Uterus (tissue), 4 donors: ENCODE results near the gene SSR1. TPM values are rescaled to one million over a fixed set of nuclear protein-coding genes. Genes with fewer than 3 reads are reported as not detected.
"Not testable (repeated sequence)": the region's sequence is repeated elsewhere in the genome, so short reads cannot be mapped to it uniquely, and the experiment has no call there.

ENCODE experiments used
- DNase-seq, 2 donors: peaks; one replicate each; pipeline ENCODE4 v3.0.0-alpha.2; 2019 to 2020
- H3K27ac ChIP-seq, 2 donors: fragments of 200-600 bp; sonication (generic); 1 replicate in 1 of 2; 2 replicates in 1 of 2; pipeline ENCODE4 v1.5.1; 2016 to 2018
- H3K27me3 ChIP-seq, 2 donors: fragments of 200-600 bp; sonication (generic); one replicate each; pipeline ENCODE4 v1.5.1; 2018 to 2019; ENCODE audit warnings: control low read depth in 1 of 2
- H3K36me3 ChIP-seq, 2 donors: fragments of 200-600 bp; sonication (generic); one replicate each; pipeline ENCODE4 v1.5.1; 2019; ENCODE audit warnings: control low read depth in 1 of 2
- H3K4me1 ChIP-seq, 2 donors: fragments of 200-600 bp; sonication (generic); one replicate each; pipeline ENCODE4 v1.5.1; 2018 to 2019; ENCODE audit warnings: control low read depth in 1 of 2
- H3K4me3 ChIP-seq, 2 donors: fragments of 200-600 bp; sonication (generic); 1 replicate in 1 of 2; 2 replicates in 1 of 2; pipeline ENCODE4 v1.5.1; 2018 to 2019; ENCODE audit warnings: mild to moderate bottlenecking in 1 of 2
- H3K9me3 ChIP-seq, 2 donors: fragments of 200-600 bp; sonication (generic); one replicate each; pipeline ENCODE4 v1.5.1; 2019; ENCODE audit warnings: control low read depth in 1 of 2
- POLR2A ChIP-seq, 2 donors: fragments of 450-650 bp; IDR thresholded peaks; one replicate each; pipeline ENCODE4 v1.6.1; 2016; ENCODE audit warnings: antibody characterized with exemption in 2 of 2, mild to moderate bottlenecking in 1 of 2, moderate library complexity in 1 of 2
- intact Hi-C: fragments of 100-400 bp; cut with DNase I; formaldehyde crosslinking; loops from one replicate; pipeline ENCODE4 v1.15.1; 2023; ENCODE audit warnings: low total_unique reads
- total RNA-seq, 4 donors: library from RNA; depleted of rRNA in 3 of 4; stranded (reverse); fragments of >200 nt in 3 of 4; gene quantifications; one replicate each; pipeline versions ENCODE4 v1.1.0 to v1.2.4, GENCODE V29; 2014 to 2023
- TF ChIP-seq, protein P1 (sequence below), 4 experiments: fragments of 200-600 bp in 2 of 4; fragments of 450-650 bp in 2 of 4; sonication (generic) in 2 of 4; IDR thresholded peaks; one replicate each; pipeline ENCODE4 v1.5.1; 2016 to 2019; ENCODE audit warnings: antibody characterized with exemption in 4 of 4, mild to moderate bottlenecking in 2 of 4, moderate library complexity in 1 of 4
- donor health status: DM: yes; HTN: yes; CAD: no.

SSR1 gene
- 100 to 1,000 TPM in 3 of 4 donors, 10 to 100 TPM in 1; 77.4 to 138 (median 126) TPM for total RNA-seq

DNA sequence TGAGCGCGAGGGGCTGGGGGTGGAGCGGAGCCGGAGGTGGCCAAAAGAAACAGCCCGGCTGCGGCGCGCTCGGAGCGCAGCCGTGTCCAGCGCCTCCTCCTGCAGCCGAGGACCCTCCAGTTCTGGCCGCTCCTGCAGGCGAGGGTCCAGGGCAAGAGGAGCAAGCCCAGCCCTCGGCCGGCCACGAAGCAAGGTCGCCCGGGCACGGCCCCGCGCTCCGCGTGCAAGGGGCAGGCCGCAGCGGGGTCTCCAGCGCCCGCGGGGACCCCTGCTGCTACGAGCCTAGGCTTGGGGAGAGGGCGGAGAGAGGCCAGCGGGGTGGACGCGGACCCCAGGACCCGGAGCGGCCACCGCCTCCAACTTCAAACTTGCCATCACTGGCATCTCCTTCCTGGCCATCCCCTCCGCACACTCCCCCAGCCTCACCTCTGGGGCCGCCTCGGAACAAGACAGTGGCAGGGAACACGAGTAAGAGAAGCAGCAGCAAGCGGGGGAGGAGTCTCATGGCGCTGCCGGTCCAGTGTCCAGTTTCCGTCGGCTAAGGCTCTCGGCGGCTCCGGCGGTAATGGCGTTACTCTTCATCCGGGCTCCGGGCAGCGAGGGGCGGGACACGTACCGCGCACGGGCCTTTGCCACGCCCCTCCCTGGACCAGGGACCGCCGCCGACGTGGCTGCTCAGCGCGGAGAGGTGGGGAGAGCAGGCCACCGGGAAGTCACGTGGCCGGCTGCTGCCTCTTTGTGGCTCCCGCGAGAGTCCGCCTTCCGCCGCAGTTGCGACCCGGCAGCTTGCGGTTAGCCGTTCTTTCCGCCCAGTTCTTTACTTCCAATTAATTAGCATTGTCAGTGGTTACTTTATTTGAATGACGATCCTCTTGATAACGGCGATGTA is at the start of gene SSR1:
TSS of gene SSR1 (minus strand) at position 584 of the 889 bp plus-strand sequence. CDS start at position 505, 79 bp downstream.
- Histone ChIP-seq H3K4me3 (peak within 1 kb of the TSS; percentile 46 to 76), H3K4me1 (peaks cover 0 to 10% of the 10 kb centered on the region in 2 donors), H3K9me3 (no peaks in the 10 kb centered on the region), H3K36me3 (no peaks in the 10 kb centered on the region), H3K27me3 (no peaks in the 10 kb centered on the region), H3K27ac (peak within 1 kb of the TSS; percentile 87 to 94)
- peak; percentile 96 to 98 for DNase-seq
- TF ChIP-seq, protein P1, sequence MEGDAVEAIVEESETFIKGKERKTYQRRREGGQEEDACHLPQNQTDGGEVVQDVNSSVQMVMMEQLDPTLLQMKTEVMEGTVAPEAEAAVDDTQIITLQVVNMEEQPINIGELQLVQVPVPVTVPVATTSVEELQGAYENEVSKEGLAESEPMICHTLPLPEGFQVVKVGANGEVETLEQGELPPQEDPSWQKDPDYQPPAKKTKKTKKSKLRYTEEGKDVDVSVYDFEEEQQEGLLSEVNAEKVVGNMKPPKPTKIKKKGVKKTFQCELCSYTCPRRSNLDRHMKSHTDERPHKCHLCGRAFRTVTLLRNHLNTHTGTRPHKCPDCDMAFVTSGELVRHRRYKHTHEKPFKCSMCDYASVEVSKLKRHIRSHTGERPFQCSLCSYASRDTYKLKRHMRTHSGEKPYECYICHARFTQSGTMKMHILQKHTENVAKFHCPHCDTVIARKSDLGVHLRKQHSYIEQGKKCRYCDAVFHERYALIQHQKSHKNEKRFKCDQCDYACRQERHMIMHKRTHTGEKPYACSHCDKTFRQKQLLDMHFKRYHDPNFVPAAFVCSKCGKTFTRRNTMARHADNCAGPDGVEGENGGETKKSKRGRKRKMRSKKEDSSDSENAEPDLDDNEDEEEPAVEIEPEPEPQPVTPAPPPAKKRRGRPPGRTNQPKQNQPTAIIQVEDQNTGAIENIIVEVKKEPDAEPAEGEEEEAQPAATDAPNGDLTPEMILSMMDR (IDR thresholded peaks at IDR 0.05): peak in 1 of 4 experiments; percentile 18
- peak; percentile 81 to 89 for TF ChIP-seq POLR2A (IDR thresholded peaks at IDR 0.05)
- intact Hi-C loops: no loop called here

DNA sequence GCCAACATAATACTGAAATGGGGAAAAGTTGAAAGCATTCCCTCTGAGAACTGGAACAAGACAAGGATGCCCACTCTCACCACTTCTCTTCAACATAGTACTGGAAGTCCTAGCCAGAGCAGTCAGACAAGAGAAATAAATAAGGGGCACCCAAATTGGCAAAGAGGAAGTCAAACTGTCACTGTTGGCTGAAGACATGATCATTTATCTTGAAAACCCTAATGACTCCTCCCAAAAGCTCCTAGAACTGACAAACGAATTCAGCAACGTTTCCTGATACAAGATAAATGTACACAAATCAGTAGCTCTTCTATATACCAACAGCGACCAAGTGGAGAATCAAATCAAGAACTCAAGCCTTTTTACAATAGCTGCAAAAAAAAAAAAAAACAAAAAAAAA is 38.9 kb upstream of the SSR1 start:
- H3K9me3 ChIP-seq, H3K4me3 ChIP-seq, H3K36me3 ChIP-seq, intact Hi-C loops, H3K27ac ChIP-seq, DNase-seq, H3K27me3 ChIP-seq, H3K4me1 ChIP-seq: not testable (repeated sequence)

DNA sequence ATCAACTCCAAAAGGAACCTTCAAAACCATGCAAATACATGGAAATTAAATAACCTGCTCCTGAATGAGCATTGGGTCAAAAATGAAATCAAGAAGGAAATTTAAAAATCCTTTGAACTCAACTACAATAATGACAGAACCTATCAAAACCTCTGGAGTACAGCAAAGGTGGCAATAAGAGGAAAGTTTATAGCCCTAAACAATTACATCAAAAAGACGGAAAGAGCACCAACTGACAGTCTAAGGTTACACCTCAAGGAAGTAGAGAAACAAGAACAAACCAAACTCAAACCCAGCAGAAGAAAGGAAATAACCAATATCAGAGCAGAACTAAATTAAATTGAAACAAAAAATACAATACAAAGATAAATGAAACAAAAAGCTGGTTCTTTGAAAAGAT is 37.6 kb upstream of the SSR1 start:
- intact Hi-C loops: not testable (repeated sequence)

GRCh38 chr6:7347551-7347997 is 34.6 kb upstream of the SSR1 start:
- H3K4me3 ChIP-seq, H3K27ac ChIP-seq, H3K9me3 ChIP-seq, intact Hi-C loops, H3K4me1 ChIP-seq, DNase-seq, H3K36me3 ChIP-seq, H3K27me3 ChIP-seq: not testable (repeated sequence)

More for the DNA sequence above, 37.6 kb upstream of the SSR1 start:
- H3K4me3 ChIP-seq, H3K27me3 ChIP-seq, H3K36me3 ChIP-seq, H3K4me1 ChIP-seq, H3K27ac ChIP-seq, DNase-seq, H3K9me3 ChIP-seq: not testable (repeated sequence)

DNA sequence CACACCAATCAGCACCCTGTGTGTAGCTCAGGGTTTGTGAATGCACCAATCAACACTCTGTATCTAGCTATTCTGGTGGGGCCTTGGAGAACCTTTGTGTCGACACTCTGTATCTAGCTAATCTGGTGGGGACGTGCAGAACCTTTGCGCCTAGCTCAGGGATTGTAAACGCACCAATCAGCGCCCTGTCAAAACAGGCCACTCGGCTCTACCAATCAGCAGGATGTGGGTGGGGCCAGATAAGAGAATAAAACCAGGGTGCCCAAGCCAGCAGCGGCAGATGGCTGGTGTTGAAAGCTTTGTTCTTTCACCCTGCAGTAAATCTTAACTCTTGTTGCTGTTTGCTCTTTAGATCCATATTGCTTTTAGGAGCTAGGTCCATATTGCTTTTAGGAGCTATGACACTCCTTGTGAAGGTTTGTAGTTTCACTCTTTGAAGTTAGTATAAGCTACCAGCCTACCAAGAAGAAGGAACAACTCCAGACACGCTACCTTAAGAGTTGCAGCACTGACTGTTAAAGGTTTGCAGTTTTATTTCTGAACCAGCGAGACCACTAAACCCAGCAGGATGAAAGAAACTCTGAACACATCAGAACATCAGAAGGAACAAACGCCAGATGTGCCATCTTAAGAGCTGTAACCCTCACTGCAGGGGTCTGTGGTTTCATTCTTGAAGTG is 31.9 kb upstream of the SSR1 start:
- intact Hi-C loops, DNase-seq, H3K27ac ChIP-seq: not testable (repeated sequence)

GRCh38 chr6:7343546-7344475 is 30.8 kb upstream of the SSR1 start:
- no peaks in the 10 kb centered on the region for H3K36me3 ChIP-seq
- no peak overlapping the region for H3K27ac ChIP-seq
- TF ChIP-seq POLR2A (IDR thresholded peaks at IDR 0.05): no peak
- TF ChIP-seq, protein P1 (IDR thresholded peaks at IDR 0.05): no peak
- intact Hi-C loops: no loop called here
- H3K9me3 ChIP-seq: no peaks in the 10 kb centered on the region
- no peak for DNase-seq
- no peaks in the 10 kb centered on the region for H3K27me3 ChIP-seq
- H3K4me3 ChIP-seq: no peak overlapping the region
- H3K4me1 ChIP-seq: no peaks in the 10 kb centered on the region

More for the DNA sequence above, 31.9 kb upstream of the SSR1 start:
- H3K27me3 ChIP-seq, H3K4me3 ChIP-seq, H3K9me3 ChIP-seq, H3K4me1 ChIP-seq, H3K36me3 ChIP-seq: not testable (repeated sequence)
